Large intestine (tissue), 3 donors: ENCODE results near the gene XPR1. TPM values are rescaled to one million over a fixed set of nuclear protein-coding genes. Genes with fewer than 3 reads are reported as not detected.
"Not testable (repeated sequence)": the region's sequence is repeated elsewhere in the genome, so short reads cannot be mapped to it uniquely, and the experiment has no call there.

ENCODE experiments used
- DNase-seq, 2 donors: peaks; one replicate each; pipeline versions ENCODE4 v3.0.0 to v3.0.0-alpha.2; 2013
- H3K27ac ChIP-seq: one replicate; pipeline ENCODE4 v1.5.1; 2013; ENCODE audit warnings: low read length
- H3K27me3 ChIP-seq: 2 replicates; pipeline ENCODE4 v1.6.1; 2013; ENCODE audit warnings: low read length; ENCODE audit not compliant: control insufficient read depth, insufficient read depth
- H3K36me3 ChIP-seq: 2 replicates; pipeline ENCODE4 v1.6.1; 2013; ENCODE audit warnings: low read length; ENCODE audit not compliant: control insufficient read depth, insufficient read depth
- H3K4me1 ChIP-seq: one replicate; pipeline ENCODE4 v1.6.1; 2013; ENCODE audit warnings: low read length; ENCODE audit not compliant: control insufficient read depth, insufficient read depth
- H3K4me3 ChIP-seq: one replicate; pipeline ENCODE4 v1.5.1; 2013; ENCODE audit warnings: low read length
- H3K9me3 ChIP-seq: one replicate; pipeline ENCODE4 v1.6.1; 2013; ENCODE audit warnings: mild to moderate bottlenecking, low read depth, low read length, moderate library complexity; ENCODE audit not compliant: control insufficient read depth
- WGBS: methylation state at CpG from one replicate; pipeline ENCODE4 v1.1.5; 2013; ENCODE audit warnings: low lambda C conversion rate; ENCODE audit not compliant: insufficient coverage; 5-methylcytosine and 5-hydroxymethylcytosine counted together
- polyA plus RNA-seq: library from polyadenylated mRNA; unstranded; fragments of 120-200 nt; gene quantifications from one replicate; pipeline ENCODE4 v1.2.1, GENCODE V29; 2013

Gene XPR1
- polyA plus RNA-seq, 1 donor, result 26.1 TPM

DNA sequence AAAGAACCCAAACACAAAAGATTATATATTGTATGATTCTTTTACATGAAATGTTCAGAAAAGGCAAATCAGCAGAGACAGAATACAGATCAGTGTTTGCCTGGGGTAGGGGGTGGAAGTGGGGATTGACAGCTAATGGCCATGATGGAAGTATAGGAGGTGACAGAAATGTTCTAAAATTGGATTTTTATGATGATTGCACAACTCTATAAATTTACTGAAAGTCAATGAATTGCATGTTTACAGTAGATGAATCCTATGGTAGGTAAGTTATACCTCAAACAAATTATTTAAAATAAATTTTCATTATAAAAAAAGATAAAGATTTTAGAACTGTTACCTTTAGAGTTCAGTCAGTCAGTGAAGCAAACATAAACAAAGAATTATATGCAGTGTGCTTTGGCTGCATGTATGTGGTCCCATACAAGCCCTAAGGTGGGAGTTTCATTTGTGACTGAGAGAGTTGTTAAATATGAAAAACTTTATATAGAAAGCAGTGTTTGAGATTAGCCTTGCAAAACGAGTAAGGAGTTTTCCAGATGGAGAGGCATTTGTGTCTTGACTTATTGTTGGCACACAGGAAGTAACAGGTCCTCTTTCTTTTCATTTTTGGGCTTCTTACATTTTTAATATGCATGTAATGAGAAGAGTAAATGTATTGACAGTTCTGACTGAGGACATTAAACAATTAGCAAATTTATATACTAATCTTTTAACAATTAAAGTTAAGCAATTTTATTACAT lies 165.2 kb downstream of the XPR1 start:
- Histone ChIP-seq H3K27ac (no peak overlapping the region), H3K36me3 (no peaks in the 10 kb centered on the region), H3K27me3 (no peaks in the 10 kb centered on the region), H3K4me1 (no peaks in the 10 kb centered on the region), H3K4me3 (no peak overlapping the region), H3K9me3 (no peaks in the 10 kb centered on the region)
- no peak for DNase-seq
- WGBS, result 50% methylated on average over 1 of the region's 1 CpG

GRCh38 chr1:180800945-180801344 lies 169.1 kb downstream of the XPR1 start:
- Histone ChIP-seq H3K4me1 (no peaks in the 10 kb centered on the region), H3K9me3 (no peaks in the 10 kb centered on the region), H3K36me3 (peaks cover 2% of the 10 kb centered on the region), H3K27ac (no peak overlapping the region), H3K4me3 (no peak overlapping the region), H3K27me3 (no peaks in the 10 kb centered on the region)
- DNase-seq, result no peak
- WGBS, result no CpG with 5 or more reads among the region's 1 CpG

- DNase-seq, result no peak
- no CpG with 5 or more reads among the region's 2 CpGs for WGBS
- no peaks in the 10 kb centered on the region for H3K9me3 ChIP-seq
Observed at GRCh38 chr1:180802813-180803212, 171.0 kb downstream of the XPR1 start.

GRCh38 chr1:180805316-180805715 lies 173.5 kb downstream of the XPR1 start:
- Histone ChIP-seq H3K4me1 (no peaks in the 10 kb centered on the region), H3K4me3 (no peak overlapping the region), H3K27me3 (no peaks in the 10 kb centered on the region), H3K9me3 (no peaks in the 10 kb centered on the region), H3K27ac (no peak overlapping the region), H3K36me3 (peaks cover 7% of the 10 kb centered on the region)
- no peak for DNase-seq

More at GRCh38 chr1:180802813-180803212, 171.0 kb downstream of the XPR1 start:
- Histone ChIP-seq H3K4me3 (no peak overlapping the region), H3K36me3 (peaks cover 6% of the 10 kb centered on the region), H3K27ac (no peak overlapping the region), H3K4me1 (no peaks in the 10 kb centered on the region), H3K27me3 (no peaks in the 10 kb centered on the region)

- H3K36me3 ChIP-seq, result peaks cover 4% of the 10 kb centered on the region
- H3K4me3 ChIP-seq, result no peak overlapping the region
- no peak for DNase-seq
- no peaks in the 10 kb centered on the region for H3K27me3 ChIP-seq
- no CpG with 5 or more reads among the region's 2 CpGs for WGBS
- H3K9me3 ChIP-seq, result no peaks in the 10 kb centered on the region
- no peaks in the 10 kb centered on the region for H3K4me1 ChIP-seq
- no peak overlapping the region for H3K27ac ChIP-seq
Observed at GRCh38 chr1:180811298-180811697, 179.5 kb downstream of the XPR1 start.

- no peak overlapping the region for H3K4me3 ChIP-seq
- H3K4me1 ChIP-seq, result no peaks in the 10 kb centered on the region
- no peaks in the 10 kb centered on the region for H3K9me3 ChIP-seq
- no peak for DNase-seq
- H3K36me3 ChIP-seq, result peaks cover 2% of the 10 kb centered on the region
- no peak overlapping the region for H3K27ac ChIP-seq
- no peaks in the 10 kb centered on the region for H3K27me3 ChIP-seq
Observed at GRCh38 chr1:180811886-180812285, 180.1 kb downstream of the XPR1 start.

DNA sequence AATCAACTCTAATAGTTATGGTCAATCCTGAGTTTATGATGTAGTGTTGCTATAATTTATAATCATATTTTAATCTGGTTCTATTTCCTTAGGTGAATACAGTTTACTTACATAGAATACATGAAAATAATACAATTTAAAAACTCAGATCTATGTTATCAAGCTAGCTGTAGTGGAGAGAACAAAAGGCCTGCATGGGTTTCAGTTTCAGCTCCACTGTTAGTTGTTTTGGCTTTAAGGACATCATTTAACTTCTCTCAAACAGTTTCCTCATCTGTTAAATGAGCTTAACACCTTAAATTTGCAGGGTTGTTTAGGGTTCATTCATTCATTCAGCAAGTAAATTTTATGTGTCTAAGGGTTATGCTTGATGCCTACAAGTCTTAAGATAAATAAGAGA lies 182.4 kb downstream of the XPR1 start:
- Histone ChIP-seq H3K4me3 (no peak overlapping the region), H3K4me1 (no peaks in the 10 kb centered on the region), H3K9me3 (no peaks in the 10 kb centered on the region), H3K27me3 (no peaks in the 10 kb centered on the region), H3K27ac (no peak overlapping the region), H3K36me3 (no peaks in the 10 kb centered on the region)
- peak in 1 of 2 donors; percentile 4 for DNase-seq

GRCh38 chr1:180815188-180815587 lies 183.4 kb downstream of the XPR1 start:
- Histone ChIP-seq H3K27me3 (no peaks in the 10 kb centered on the region), H3K4me1 (no peaks in the 10 kb centered on the region), H3K9me3 (no peaks in the 10 kb centered on the region), H3K27ac (no peak overlapping the region), H3K36me3 (no peaks in the 10 kb centered on the region), H3K4me3 (no peak overlapping the region)
- no CpG with 5 or more reads among the region's 4 CpGs for WGBS
- no peak for DNase-seq

DNA sequence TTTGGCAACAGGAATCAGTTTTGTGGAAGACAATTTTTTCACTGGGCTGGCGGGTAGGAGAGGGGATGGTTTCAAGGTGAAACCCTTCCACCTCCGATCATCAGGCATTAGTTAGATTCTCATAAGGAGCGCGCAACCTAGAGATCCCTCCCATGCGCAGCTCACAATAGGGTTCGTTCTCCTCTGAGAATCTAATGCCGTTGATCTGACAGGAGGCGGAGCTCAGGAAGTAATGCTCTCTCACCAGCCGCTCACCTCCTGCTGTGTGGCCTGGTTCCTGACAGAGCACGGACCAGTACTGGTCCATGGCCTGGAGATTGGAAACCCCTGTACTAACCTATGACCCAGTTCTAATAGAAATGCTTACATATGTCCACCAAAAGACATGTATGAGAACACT lies 184.3 kb downstream of the XPR1 start:
- no peaks in the 10 kb centered on the region for H3K27me3 ChIP-seq
- DNase-seq, result no peak
- no peak overlapping the region for H3K4me3 ChIP-seq
- WGBS, result no CpG with 5 or more reads among the region's 10 CpGs
- H3K9me3 ChIP-seq, result no peaks in the 10 kb centered on the region
- no peak overlapping the region for H3K27ac ChIP-seq
- H3K36me3 ChIP-seq, result no peaks in the 10 kb centered on the region
- no peaks in the 10 kb centered on the region for H3K4me1 ChIP-seq

- Histone ChIP-seq H3K36me3 (peaks cover 4% of the 10 kb centered on the region), H3K9me3 (no peaks in the 10 kb centered on the region), H3K4me1 (no peaks in the 10 kb centered on the region), H3K27me3 (no peaks in the 10 kb centered on the region), H3K4me3 (no peak overlapping the region), H3K27ac (no peak overlapping the region)
- no CpG with 5 or more reads among the region's 2 CpGs for WGBS
- DNase-seq, result no peak
Observed at GRCh38 chr1:180821970-180822369, 190.1 kb downstream of the XPR1 start.

GRCh38 chr1:180831507-180831906 lies 199.7 kb downstream of the XPR1 start:
- H3K9me3 ChIP-seq, H3K27ac ChIP-seq, H3K36me3 ChIP-seq, DNase-seq, H3K4me1 ChIP-seq, H3K4me3 ChIP-seq, H3K27me3 ChIP-seq: not testable (repeated sequence)
- no CpG with 5 or more reads among the region's 2 CpGs for WGBS
